Chondrocyte (in vitro differentiated cells): Measurements from ENCODE around the gene ASCC3. TPM values are rescaled to one million over a fixed set of nuclear protein-coding genes. Genes with fewer than 3 reads are reported as not detected.

Source experiments
- DNase-seq: peaks from one replicate; pipeline ENCODE4 v3.0.0; 2021; ENCODE audit warnings: mixed read lengths, low spot score
- H3K27ac Mint-ChIP-seq: one replicate; pipeline ENCODE4 v1.8.0; 2021; ENCODE audit warnings: mild to moderate bottlenecking, moderate library complexity, mixed read lengths; ENCODE audit not compliant: unreplicated experiment
- H3K27me3 Mint-ChIP-seq: 2 replicates; pipeline ENCODE4 v1.8.0; 2021; ENCODE audit warnings: low read depth, mixed read lengths
- H3K36me3 Mint-ChIP-seq: 2 replicates; pipeline ENCODE4 v1.8.0; 2021; ENCODE audit warnings: low read depth, mixed read lengths
- H3K4me1 Mint-ChIP-seq: 2 replicates; pipeline ENCODE4 v1.8.0; 2021; ENCODE audit warnings: low read depth, mild to moderate bottlenecking, mixed read lengths
- H3K4me3 Mint-ChIP-seq: one replicate; pipeline ENCODE4 v1.8.0; 2021; ENCODE audit warnings: mild to moderate bottlenecking, moderate library complexity, mixed read lengths; ENCODE audit not compliant: unreplicated experiment
- H3K9me3 Mint-ChIP-seq: 2 replicates; pipeline ENCODE4 v1.8.0; 2021; ENCODE audit warnings: low read depth, mixed read lengths
- total RNA-seq: library from RNA; stranded (reverse); gene quantifications from 3 replicates; pipeline ENCODE4 v1.2.1, GENCODE V29; 2021
- TF ChIP-seq, protein P1 (sequence below): fragments of 200-600 bp; sonication (generic); IDR thresholded peaks from 2 replicates; pipeline ENCODE4 v1.5.0; 2021; ENCODE audit warnings: antibody characterized with exemption, mild to moderate bottlenecking, moderate library complexity

The ASCC3 gene
- total RNA-seq, 1 donor from 2014 or later = 54.3 TPM

DNA sequence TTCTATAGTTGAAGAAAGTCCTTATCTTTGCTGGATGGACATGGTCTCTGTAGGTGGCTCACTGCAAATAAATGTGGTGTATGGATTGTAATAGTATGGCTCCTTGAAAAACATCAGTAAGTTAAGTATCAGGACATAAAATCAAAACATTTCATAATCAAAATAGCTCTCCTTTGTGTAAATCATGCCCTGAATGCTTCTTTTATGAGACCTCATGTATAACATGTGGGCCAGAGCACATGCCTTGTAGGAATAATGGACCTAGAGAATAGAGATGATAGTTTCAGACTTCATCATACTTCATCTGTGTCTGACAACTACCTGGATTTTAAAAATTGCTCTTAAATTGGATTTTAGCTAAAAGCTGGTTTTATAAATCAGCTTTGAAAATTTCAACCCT is 159.9 kb downstream of the ASCC3 start:
- peaks cover 8% of the 10 kb centered on the region for H3K36me3 Mint-ChIP-seq
- H3K9me3 Mint-ChIP-seq = no peaks in the 10 kb centered on the region
- H3K4me1 Mint-ChIP-seq = peaks cover 25% of the 10 kb centered on the region
- no peaks in the 10 kb centered on the region for H3K27me3 Mint-ChIP-seq
- no peak overlapping the region for H3K4me3 Mint-ChIP-seq
- TF ChIP-seq, protein P1, sequence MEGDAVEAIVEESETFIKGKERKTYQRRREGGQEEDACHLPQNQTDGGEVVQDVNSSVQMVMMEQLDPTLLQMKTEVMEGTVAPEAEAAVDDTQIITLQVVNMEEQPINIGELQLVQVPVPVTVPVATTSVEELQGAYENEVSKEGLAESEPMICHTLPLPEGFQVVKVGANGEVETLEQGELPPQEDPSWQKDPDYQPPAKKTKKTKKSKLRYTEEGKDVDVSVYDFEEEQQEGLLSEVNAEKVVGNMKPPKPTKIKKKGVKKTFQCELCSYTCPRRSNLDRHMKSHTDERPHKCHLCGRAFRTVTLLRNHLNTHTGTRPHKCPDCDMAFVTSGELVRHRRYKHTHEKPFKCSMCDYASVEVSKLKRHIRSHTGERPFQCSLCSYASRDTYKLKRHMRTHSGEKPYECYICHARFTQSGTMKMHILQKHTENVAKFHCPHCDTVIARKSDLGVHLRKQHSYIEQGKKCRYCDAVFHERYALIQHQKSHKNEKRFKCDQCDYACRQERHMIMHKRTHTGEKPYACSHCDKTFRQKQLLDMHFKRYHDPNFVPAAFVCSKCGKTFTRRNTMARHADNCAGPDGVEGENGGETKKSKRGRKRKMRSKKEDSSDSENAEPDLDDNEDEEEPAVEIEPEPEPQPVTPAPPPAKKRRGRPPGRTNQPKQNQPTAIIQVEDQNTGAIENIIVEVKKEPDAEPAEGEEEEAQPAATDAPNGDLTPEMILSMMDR = no peak
- H3K27ac Mint-ChIP-seq = no peak overlapping the region
- no peak for DNase-seq

DNA sequence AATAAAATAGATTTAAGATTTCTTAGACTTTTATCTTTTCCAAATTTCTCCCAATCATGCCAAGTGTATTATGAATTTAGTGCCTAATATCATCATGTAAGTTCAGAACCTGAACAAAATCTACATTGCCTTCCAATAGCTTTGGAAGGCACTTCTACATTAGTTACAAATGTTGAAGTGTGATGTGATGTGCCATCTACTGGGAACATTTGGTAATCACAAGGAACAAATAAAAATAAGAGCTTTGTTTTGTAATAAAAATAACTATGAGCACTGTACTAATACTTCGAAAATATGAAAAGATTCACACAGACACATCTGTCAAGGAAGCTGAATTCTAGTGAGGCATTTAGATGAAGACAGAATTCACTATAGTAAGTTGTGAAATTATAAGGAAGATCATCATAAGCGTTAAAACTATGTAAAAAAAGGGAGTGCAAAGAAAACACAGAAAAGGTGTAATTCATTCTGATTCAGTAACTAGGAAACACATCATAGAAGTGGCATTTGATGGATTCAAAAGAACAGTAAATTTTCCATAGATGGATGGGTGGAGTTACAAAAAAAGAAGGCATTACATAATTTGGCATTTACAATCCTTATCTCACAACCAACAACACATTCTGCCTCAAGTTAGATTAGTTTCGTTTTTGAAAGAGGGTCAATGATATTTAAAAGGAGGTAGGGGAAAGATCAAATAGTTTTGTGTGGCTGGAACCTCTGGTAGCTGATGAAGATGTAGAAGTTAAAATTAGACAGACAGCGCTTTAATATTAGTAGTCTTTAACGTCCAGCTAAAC is 161.0 kb downstream of the ASCC3 start:
- H3K9me3 Mint-ChIP-seq = no peaks in the 10 kb centered on the region
- no peak for DNase-seq
- no peaks in the 10 kb centered on the region for H3K27me3 Mint-ChIP-seq
- TF ChIP-seq, protein P1 = peak; percentile 84
- H3K4me3 Mint-ChIP-seq = no peak overlapping the region
- peaks cover 8% of the 10 kb centered on the region for H3K36me3 Mint-ChIP-seq
- peaks cover 24% of the 10 kb centered on the region for H3K4me1 Mint-ChIP-seq
- H3K27ac Mint-ChIP-seq = no peak overlapping the region

DNA sequence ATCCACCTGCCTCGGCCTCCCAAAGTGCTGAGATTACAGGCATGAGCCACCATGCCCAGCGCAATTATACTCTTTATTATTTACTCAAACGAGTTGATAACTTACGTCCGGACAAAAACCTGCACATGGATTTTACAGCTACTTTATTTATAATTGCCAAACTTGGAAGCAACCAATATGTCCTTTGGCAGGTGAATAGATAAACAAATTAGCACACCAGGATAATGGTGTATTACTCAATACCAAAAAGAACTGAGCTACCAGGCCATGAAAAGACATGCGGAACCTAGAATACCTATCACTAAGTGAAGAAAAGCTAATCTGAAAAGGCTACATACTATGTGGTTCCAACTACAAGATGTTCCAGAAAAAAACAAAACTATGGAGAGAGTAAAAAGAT is 168.1 kb downstream of the ASCC3 start:
- TF ChIP-seq, protein P1 = no peak
- H3K36me3 Mint-ChIP-seq = peaks cover 1% of the 10 kb centered on the region
- H3K4me3 Mint-ChIP-seq = no peak overlapping the region
- no peaks in the 10 kb centered on the region for H3K9me3 Mint-ChIP-seq
- DNase-seq = no peak
- H3K4me1 Mint-ChIP-seq = peaks cover 4% of the 10 kb centered on the region
- H3K27ac Mint-ChIP-seq = no peak overlapping the region
- H3K27me3 Mint-ChIP-seq = no peaks in the 10 kb centered on the region

DNA sequence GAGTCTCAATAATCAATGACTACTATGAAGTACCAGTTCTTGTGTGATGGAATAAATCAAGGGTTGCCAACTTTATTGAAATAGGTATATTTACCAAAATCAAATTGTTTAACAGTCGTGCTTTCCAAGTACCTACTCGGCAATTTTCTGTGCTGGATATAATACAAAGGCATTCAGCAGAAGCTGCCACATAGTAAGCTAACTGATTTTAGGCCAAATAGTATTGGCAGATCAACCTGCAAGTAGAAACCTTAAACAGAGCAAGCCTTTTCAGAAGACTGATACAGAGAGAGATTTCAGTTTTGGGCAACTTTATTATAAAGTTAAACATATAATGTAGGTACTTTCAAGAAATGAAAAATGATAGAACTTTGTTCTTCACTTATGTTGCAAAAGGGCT is 174.6 kb downstream of the ASCC3 start:
- H3K36me3 Mint-ChIP-seq = peaks cover 5% of the 10 kb centered on the region
- no peaks in the 10 kb centered on the region for H3K9me3 Mint-ChIP-seq
- TF ChIP-seq, protein P1 = no peak
- peaks cover 3% of the 10 kb centered on the region for H3K4me1 Mint-ChIP-seq
- no peaks in the 10 kb centered on the region for H3K27me3 Mint-ChIP-seq
- H3K27ac Mint-ChIP-seq = no peak overlapping the region
- no peak for DNase-seq
- H3K4me3 Mint-ChIP-seq = no peak overlapping the region

DNA sequence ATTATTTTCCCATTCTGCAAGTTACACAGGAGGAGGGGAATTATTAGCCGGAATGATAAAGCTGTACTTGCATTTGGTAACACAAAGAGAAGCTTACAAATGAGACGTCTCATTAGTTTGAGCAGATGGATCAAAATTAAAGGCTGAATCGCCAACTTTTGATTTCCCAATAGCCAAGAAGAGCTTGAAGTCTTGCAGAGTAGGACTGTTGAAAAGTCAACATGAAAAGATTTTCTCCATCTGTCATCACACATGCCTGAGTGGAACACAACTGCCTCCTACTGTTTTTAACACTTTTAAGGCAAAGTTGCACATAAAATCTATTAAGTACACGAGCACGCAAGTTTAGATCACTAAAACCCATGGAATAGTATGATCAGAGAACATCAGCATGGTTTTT is 176.2 kb downstream of the ASCC3 start:
- H3K9me3 Mint-ChIP-seq = peaks cover 3% of the 10 kb centered on the region
- peaks cover 3% of the 10 kb centered on the region for H3K4me1 Mint-ChIP-seq
- H3K36me3 Mint-ChIP-seq = peaks cover 8% of the 10 kb centered on the region
- TF ChIP-seq, protein P1 = no peak
- no peak for DNase-seq
- no peak overlapping the region for H3K4me3 Mint-ChIP-seq
- no peak overlapping the region for H3K27ac Mint-ChIP-seq
- H3K27me3 Mint-ChIP-seq = no peaks in the 10 kb centered on the region
